Caco-2 (cell line): Measurements from ENCODE around the gene RIPPLY3. TPM values are rescaled to one million over a fixed set of nuclear protein-coding genes. Genes with fewer than 3 reads are reported as not detected.

ENCODE experiments used
- BruUV-seq: library from RNA; stranded (reverse); fragments of 400-500 nt; replicated peaks from 2 replicates; lab custom pipeline; 2021; lab: Mats Ljungman, UMichigan
- CTCF ChIA-PET: fragments of 300-600 bp; sonication (Branson Sonifier 250); formaldehyde crosslinking; loops from one replicate; lab custom pipeline; 2022; ENCODE audit warnings: antibody characterized with exemption; lab: Charles Lee
- POLR2A ChIA-PET: fragments of 300-600 bp; sonication (Branson Sonifier 250); formaldehyde crosslinking; loops from one replicate; lab custom pipeline; 2022; ENCODE audit warnings: antibody characterized with exemption; lab: Charles Lee
- DNase-seq, 2 experiments: peaks; one replicate each; pipeline versions ENCODE4 v3.0.0 to v3.0.0-alpha.2; 2020 to 2022
- H3K27me3 ChIP-seq: replicated peaks from 2 replicates; pipeline ENCODE4 v1.6.0; 2011; ENCODE audit warnings: low read length; ENCODE audit not compliant: control insufficient read depth, insufficient read depth
- H3K36me3 ChIP-seq: 2 replicates; pipeline ENCODE4 v1.5.1; 2011; ENCODE audit warnings: low read length; ENCODE audit not compliant: control insufficient read depth, insufficient read depth
- H3K4me1 ChIP-seq: fragments of 250-450 bp; sonication (Bioruptor Pico); 2 replicates; pipeline ENCODE4 v1.5.1; 2020; ENCODE audit warnings: mild to moderate bottlenecking
- H3K4me3 ChIP-seq: 2 replicates; pipeline ENCODE4 v1.5.1; 2011; ENCODE audit warnings: low read depth, mild to moderate bottlenecking, control low read depth, low read length
- H3K9me3 ChIP-seq: fragments of 250-450 bp; sonication (Bioruptor Pico); 2 replicates; pipeline ENCODE4 v1.5.1; 2020; ENCODE audit warnings: mild to moderate bottlenecking, moderate library complexity
- H3K27ac Mint-ChIP-seq: one replicate; pipeline ENCODE4 v1.8.0; 2022; ENCODE audit warnings: mixed read lengths; ENCODE audit not compliant: unreplicated experiment
- H3K27me3 Mint-ChIP-seq: one replicate; pipeline ENCODE4 v1.8.0; 2022; ENCODE audit warnings: mixed read lengths; ENCODE audit not compliant: insufficient read depth, unreplicated experiment
- H3K36me3 Mint-ChIP-seq: one replicate; pipeline ENCODE4 v1.8.0; 2022; ENCODE audit warnings: mild to moderate bottlenecking, mixed read lengths; ENCODE audit not compliant: insufficient read depth, unreplicated experiment
- H3K4me1 Mint-ChIP-seq: one replicate; pipeline ENCODE4 v1.8.0; 2022; ENCODE audit warnings: low read depth, mixed read lengths; ENCODE audit not compliant: unreplicated experiment
- H3K4me3 Mint-ChIP-seq: one replicate; pipeline ENCODE4 v1.8.0; 2022; ENCODE audit warnings: mild to moderate bottlenecking, moderate library complexity, mixed read lengths; ENCODE audit not compliant: unreplicated experiment
- H3K9me3 Mint-ChIP-seq: one replicate; pipeline ENCODE4 v1.8.0; 2022; ENCODE audit warnings: mixed read lengths; ENCODE audit not compliant: unreplicated experiment
- intact Hi-C: fragments of 100-400 bp; cut with micrococcal nuclease; formaldehyde crosslinking; loops from one replicate; pipeline ENCODE4 v1.10.0; 2022; ENCODE audit not compliant: unreplicated experiment
- total RNA-seq: library from RNA; stranded (reverse); gene quantifications from 2 replicates; pipeline ENCODE4 v1.2.3, GENCODE V29; 2022
- TF ChIP-seq, protein P1 (sequence below), 2 experiments: fragments of 200-600 bp in 1 of 2; IDR thresholded peaks; 1 replicate in 1 of 2; 2 replicates in 1 of 2; pipeline versions ENCODE4 v1.5.1 to v1.8.0; 2011 to 2022; ENCODE audit warnings: antibody characterized with exemption in 1 of 2, control low read depth in 1 of 2, inconsistent platforms in 1 of 2, low read depth in 1 of 2, low read length in 1 of 2, mild to moderate bottlenecking in 1 of 2, moderate library complexity in 1 of 2; ENCODE audit not compliant: insufficient read depth in 1 of 2, severe bottlenecking in 1 of 2, unreplicated experiment in 1 of 2

The RIPPLY3 gene
- total RNA-seq, 1 experiment from 2014 or later = 0.91 TPM

DNA sequence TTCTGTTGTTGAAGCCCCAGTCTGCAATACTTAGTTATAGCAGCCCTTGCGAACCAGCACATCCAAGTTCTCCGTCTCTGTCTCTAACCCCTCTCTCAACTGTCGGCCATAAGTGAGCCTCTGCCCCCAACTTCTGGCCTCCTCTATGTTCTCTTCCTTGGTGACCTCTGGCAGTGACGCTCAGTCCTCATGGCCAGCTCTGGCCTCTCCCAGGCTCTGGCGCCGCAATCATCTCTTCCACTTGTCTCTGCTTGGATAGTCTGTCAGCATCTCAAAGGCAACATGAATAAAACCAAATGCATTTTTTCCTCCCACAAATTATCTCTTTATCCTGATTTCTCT, 31.7 kb upstream of the RIPPLY3 start:
- Histone ChIP-seq H3K9me3 (no peaks in the 10 kb centered on the region), H3K4me3 (no peak overlapping the region), H3K36me3 (no peaks in the 10 kb centered on the region), H3K4me1 (no peaks in the 10 kb centered on the region), H3K27me3 (no peaks in the 10 kb centered on the region)
- no peak for DNase-seq
- Mint-ChIP-seq H3K4me1 (peaks cover 16% of the 10 kb centered on the region), H3K27me3 (no peaks in the 10 kb centered on the region), H3K27ac (no peak overlapping the region), H3K4me3 (no peak overlapping the region), H3K9me3 (no peaks in the 10 kb centered on the region), H3K36me3 (peaks cover 3% of the 10 kb centered on the region)
- ChIA-PET CTCF (interaction anchor here (2.9 kb wide), 1 partner anchor 35 kb away, joined by 41 read pairs; no protein-coding TSS in a partner anchor), POLR2A (no interaction called here)
- intact Hi-C loops = no loop called here
- BruUV-seq = no TSS peak
- TF ChIP-seq, protein P1, sequence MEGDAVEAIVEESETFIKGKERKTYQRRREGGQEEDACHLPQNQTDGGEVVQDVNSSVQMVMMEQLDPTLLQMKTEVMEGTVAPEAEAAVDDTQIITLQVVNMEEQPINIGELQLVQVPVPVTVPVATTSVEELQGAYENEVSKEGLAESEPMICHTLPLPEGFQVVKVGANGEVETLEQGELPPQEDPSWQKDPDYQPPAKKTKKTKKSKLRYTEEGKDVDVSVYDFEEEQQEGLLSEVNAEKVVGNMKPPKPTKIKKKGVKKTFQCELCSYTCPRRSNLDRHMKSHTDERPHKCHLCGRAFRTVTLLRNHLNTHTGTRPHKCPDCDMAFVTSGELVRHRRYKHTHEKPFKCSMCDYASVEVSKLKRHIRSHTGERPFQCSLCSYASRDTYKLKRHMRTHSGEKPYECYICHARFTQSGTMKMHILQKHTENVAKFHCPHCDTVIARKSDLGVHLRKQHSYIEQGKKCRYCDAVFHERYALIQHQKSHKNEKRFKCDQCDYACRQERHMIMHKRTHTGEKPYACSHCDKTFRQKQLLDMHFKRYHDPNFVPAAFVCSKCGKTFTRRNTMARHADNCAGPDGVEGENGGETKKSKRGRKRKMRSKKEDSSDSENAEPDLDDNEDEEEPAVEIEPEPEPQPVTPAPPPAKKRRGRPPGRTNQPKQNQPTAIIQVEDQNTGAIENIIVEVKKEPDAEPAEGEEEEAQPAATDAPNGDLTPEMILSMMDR (IDR thresholded peaks at IDR 0.05; ENCODE audit: insufficient read depth in 1 of 2, low read depth in 1 of 2, low read length in 1 of 2, severe bottlenecking in 1 of 2, unreplicated experiment in 1 of 2) = no peak

DNA sequence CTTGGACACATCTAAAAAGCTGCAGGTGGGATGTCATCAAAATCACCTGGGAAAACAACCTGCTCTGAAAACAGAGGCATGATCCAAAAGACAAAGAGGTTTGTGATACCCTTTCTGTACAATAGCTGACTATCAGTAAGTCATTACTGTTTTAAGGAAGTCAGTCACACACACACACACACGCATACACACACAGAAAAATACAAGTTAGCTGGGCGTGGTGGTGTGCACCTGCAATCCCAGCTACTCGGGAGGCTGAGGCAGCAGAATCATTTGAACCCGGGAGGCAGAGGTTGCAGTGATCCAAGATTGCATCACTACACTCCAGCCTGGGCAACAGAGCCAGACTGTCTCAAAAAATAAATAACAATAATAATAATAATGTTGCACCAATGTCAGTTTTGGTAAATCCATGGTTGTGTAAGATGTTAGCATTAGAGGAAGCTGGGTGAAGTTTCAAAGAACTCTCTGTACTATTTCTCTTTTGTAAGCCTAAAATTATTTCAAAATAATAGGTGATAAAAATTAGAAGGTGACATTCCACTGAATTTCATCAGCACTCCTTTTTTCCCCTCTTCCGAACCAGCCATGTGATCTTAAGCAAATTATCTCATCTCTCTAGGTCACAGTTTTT, 30.2 kb upstream of the RIPPLY3 start:
- CTCF ChIA-PET = interaction anchor here (0.6 to 2.9 kb wide), 17 partner anchors 10 to 243 kb away, joined by 3 to 41 read pairs (median 4); partner anchors contain the start of gene HLCS
- Mint-ChIP-seq H3K9me3 (no peaks in the 10 kb centered on the region), H3K4me3 (no peak overlapping the region), H3K36me3 (no peaks in the 10 kb centered on the region), H3K27ac (no peak overlapping the region), H3K27me3 (no peaks in the 10 kb centered on the region), H3K4me1 (peaks cover 16% of the 10 kb centered on the region)
- DNase-seq = no peak
- no peaks in the 10 kb centered on the region for H3K36me3 ChIP-seq
- no TSS peak for BruUV-seq
- H3K9me3 ChIP-seq = no peaks in the 10 kb centered on the region
- TF ChIP-seq, protein P1 (IDR thresholded peaks at IDR 0.05; ENCODE audit: insufficient read depth in 1 of 2, low read depth in 1 of 2, low read length in 1 of 2, severe bottlenecking in 1 of 2, unreplicated experiment in 1 of 2) = no peak
- POLR2A ChIA-PET = interaction anchor here (0.6 to 1.2 kb wide), 3 partner anchors 9 to 13 kb away, joined by 3 to 5 read pairs (median 4); no protein-coding TSS in a partner anchor
- intact Hi-C loops = no loop called here
- no peaks in the 10 kb centered on the region for H3K4me1 ChIP-seq
- H3K4me3 ChIP-seq = no peak overlapping the region
- H3K27me3 ChIP-seq = no peaks in the 10 kb centered on the region

DNA sequence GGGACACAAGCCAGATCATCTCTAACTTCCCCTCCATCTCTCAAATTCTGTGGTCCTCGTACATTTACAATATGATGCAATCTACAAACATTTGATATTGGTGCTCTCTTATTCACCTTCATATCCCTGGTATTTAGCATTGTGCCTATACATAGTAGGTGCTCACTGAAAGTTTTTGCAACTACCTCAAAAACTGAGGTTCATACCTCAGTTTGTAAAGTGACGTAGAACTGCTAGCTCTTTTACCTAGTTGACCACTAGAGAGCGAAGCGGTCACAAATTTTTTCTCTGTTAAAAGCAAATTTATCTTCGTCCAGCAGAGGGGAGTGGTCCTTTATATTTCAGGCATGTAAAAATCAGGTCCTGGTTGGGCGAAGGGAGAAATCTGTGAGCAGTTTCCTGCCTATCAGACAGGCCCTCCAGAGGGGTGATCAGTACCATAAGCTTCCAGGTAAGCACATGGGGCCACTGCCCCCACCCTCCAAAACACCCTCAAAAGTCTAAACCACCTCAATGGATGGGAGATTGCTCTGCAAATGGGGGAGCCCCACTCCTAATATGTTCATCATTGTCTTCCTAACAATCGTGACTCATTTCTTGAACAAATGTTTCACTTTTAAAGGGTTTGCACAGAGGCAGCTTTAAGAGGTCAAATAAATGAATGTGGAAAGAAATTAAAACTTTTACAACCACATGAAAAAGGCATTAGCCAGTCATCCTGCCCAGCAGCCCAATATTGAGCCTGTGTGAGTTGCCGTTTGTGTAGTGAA, 29.4 kb upstream of the RIPPLY3 start:
- intact Hi-C loops = loop anchor here (1.0 kb wide), 2 partner anchors 33 to 110 kb away; no protein-coding TSS in a partner anchor
- no peak overlapping the region for H3K4me3 ChIP-seq
- TF ChIP-seq, protein P1 (IDR thresholded peaks at IDR 0.05; ENCODE audit: insufficient read depth in 1 of 2, low read depth in 1 of 2, low read length in 1 of 2, severe bottlenecking in 1 of 2, unreplicated experiment in 1 of 2) = peak; percentile 77 to 85
- no peaks in the 10 kb centered on the region for H3K27me3 ChIP-seq
- CTCF ChIA-PET = interaction anchor here (0.6 to 2.9 kb wide), 17 partner anchors 10 to 243 kb away, joined by 3 to 41 read pairs (median 4); partner anchors contain the start of gene HLCS
- Mint-ChIP-seq H3K9me3 (no peaks in the 10 kb centered on the region), H3K27me3 (no peaks in the 10 kb centered on the region), H3K36me3 (no peaks in the 10 kb centered on the region), H3K4me1 (peaks cover 16% of the 10 kb centered on the region), H3K27ac (no peak overlapping the region), H3K4me3 (no peak overlapping the region)
- BruUV-seq = no TSS peak
- H3K36me3 ChIP-seq = no peaks in the 10 kb centered on the region
- H3K9me3 ChIP-seq = no peaks in the 10 kb centered on the region
- H3K4me1 ChIP-seq = no peaks in the 10 kb centered on the region
- peak; percentile 60 to 72 for DNase-seq
- POLR2A ChIA-PET = interaction anchor here (0.6 to 1.2 kb wide), 3 partner anchors 10 to 13 kb away, joined by 3 to 5 read pairs (median 4); no protein-coding TSS in a partner anchor
